Astrocyte (in vitro differentiated cells and primary cell): ENCODE data around the gene PNPLA7. TPM values are rescaled to one million over a fixed set of nuclear protein-coding genes. Genes with fewer than 3 reads are reported as not detected.
"Not testable (repeated sequence)": the region's sequence is repeated elsewhere in the genome, so short reads cannot be mapped to it uniquely, and the experiment has no call there.

Experiments used
- DNase-seq: peaks from one replicate; pipeline ENCODE4 v3.0.0-alpha.2; 2010; ENCODE audit warnings: low read depth
- FAIRE-seq: peaks from 2 replicates; lab custom pipeline; 2011; peaks lifted over from hg19 to GRCh38; lab: Jason Lieb, UNC
- H2AFZ ChIP-seq: 2 replicates; pipeline ENCODE4 v1.6.0; 2012; ENCODE audit warnings: low read depth, low read length, inconsistent platforms
- H3K27ac ChIP-seq: 2 replicates; pipeline ENCODE4 v1.5.1; 2011; ENCODE audit warnings: low read depth, low read length, inconsistent platforms
- H3K27me3 ChIP-seq: 2 replicates; pipeline ENCODE4 v1.6.0; 2011; ENCODE audit warnings: low read length, inconsistent platforms; ENCODE audit not compliant: insufficient read depth
- H3K36me3 ChIP-seq: 2 replicates; pipeline ENCODE4 v1.5.1; 2011; ENCODE audit warnings: low read length, inconsistent platforms; ENCODE audit not compliant: insufficient read depth
- H3K4me1 ChIP-seq: 2 replicates; pipeline ENCODE4 v1.5.1; 2011; ENCODE audit warnings: low read length, inconsistent platforms; ENCODE audit not compliant: insufficient read depth
- H3K4me2 ChIP-seq: 2 replicates; pipeline ENCODE4 v1.6.0; 2012; ENCODE audit warnings: low read length, inconsistent platforms
- H3K4me3 ChIP-seq: 2 replicates; pipeline ENCODE4 v1.5.1; 2011; ENCODE audit warnings: low read depth, mild to moderate bottlenecking, low read length, inconsistent platforms; ENCODE audit not compliant: insufficient read depth
- H3K79me2 ChIP-seq: 2 replicates; pipeline ENCODE4 v1.6.0; 2012; ENCODE audit warnings: mild to moderate bottlenecking, low read length, inconsistent platforms; ENCODE audit not compliant: insufficient read depth
- H3K9ac ChIP-seq: 2 replicates; pipeline ENCODE4 v1.6.0; 2012; ENCODE audit warnings: mild to moderate bottlenecking, low read length, inconsistent platforms
- H3K9me3 ChIP-seq: 2 replicates; pipeline ENCODE4 v1.5.1; 2012; ENCODE audit warnings: low read depth, mild to moderate bottlenecking, low read length, inconsistent platforms; ENCODE audit not compliant: insufficient read depth
- H4K20me1 ChIP-seq: 2 replicates; pipeline ENCODE4 v1.6.0; 2012; ENCODE audit warnings: low read length, inconsistent platforms; ENCODE audit not compliant: insufficient read depth
- H3K27ac Mint-ChIP-seq: one replicate; pipeline ENCODE4 v1.8.0; 2021; ENCODE audit warnings: mild to moderate bottlenecking, mixed read lengths; ENCODE audit not compliant: unreplicated experiment
- H3K27me3 Mint-ChIP-seq: one replicate; pipeline ENCODE4 v1.8.0; 2021; ENCODE audit warnings: low read depth, mixed read lengths; ENCODE audit not compliant: unreplicated experiment
- H3K36me3 Mint-ChIP-seq: one replicate; pipeline ENCODE4 v1.8.0; 2021; ENCODE audit warnings: low read depth, mixed read lengths; ENCODE audit not compliant: unreplicated experiment
- H3K4me1 Mint-ChIP-seq: one replicate; pipeline ENCODE4 v1.8.0; 2021; ENCODE audit warnings: low read depth, mixed read lengths; ENCODE audit not compliant: unreplicated experiment
- H3K4me3 Mint-ChIP-seq: one replicate; pipeline ENCODE4 v1.8.0; 2021; ENCODE audit warnings: mild to moderate bottlenecking, moderate library complexity, mixed read lengths; ENCODE audit not compliant: unreplicated experiment
- H3K9me3 Mint-ChIP-seq: one replicate; pipeline ENCODE4 v1.8.0; 2021; ENCODE audit warnings: mild to moderate bottlenecking, mixed read lengths; ENCODE audit not compliant: unreplicated experiment
- CTCF ChIP-seq: IDR thresholded peaks from 2 replicates; pipeline ENCODE4 v1.5.1; 2011; ENCODE audit warnings: low read depth, mild to moderate bottlenecking, inconsistent platforms, low read length, moderate library complexity; ENCODE audit not compliant: insufficient read depth
- EZH2 ChIP-seq: IDR thresholded peaks from 2 replicates; pipeline ENCODE4 v1.6.1; 2012; ENCODE audit warnings: mild to moderate bottlenecking, low read length, inconsistent platforms; ENCODE audit not compliant: insufficient read depth
- total RNA-seq: library from RNA; stranded (reverse); gene quantifications from 2 replicates; pipeline ENCODE4 v1.2.1, GENCODE V29; 2021

The PNPLA7 gene
- total RNA-seq, 1 donor from 2014 or later = 2.6 TPM

- Mint-ChIP-seq H3K27ac (peak overlapping the region; percentile 9), H3K36me3 (peaks cover 20% of the 10 kb centered on the region), H3K27me3 (no peaks in the 10 kb centered on the region), H3K9me3 (no peaks in the 10 kb centered on the region), H3K4me1 (peaks cover 10% of the 10 kb centered on the region), H3K4me3 (no peak overlapping the region)
- H3K9ac ChIP-seq = no peak overlapping the region
- no peaks in the 10 kb centered on the region for H3K27me3 ChIP-seq
- TF ChIP-seq CTCF (no peak), EZH2 (no peak)
- H3K4me2 ChIP-seq = no peak overlapping the region
- no peak overlapping the region for H2AFZ ChIP-seq
- H3K79me2 ChIP-seq = peaks cover 17% of the 10 kb centered on the region
- H3K36me3 ChIP-seq = peaks cover 19% of the 10 kb centered on the region
- H3K27ac ChIP-seq = no peak overlapping the region
- H3K4me3 ChIP-seq = no peak overlapping the region
- DNase-seq (no peak), FAIRE-seq (no peak)
- no peaks in the 10 kb centered on the region for H3K9me3 ChIP-seq
- peaks cover 12% of the 10 kb centered on the region for H3K4me1 ChIP-seq
- H4K20me1 ChIP-seq = peaks cover 44% of the 10 kb centered on the region
These were observed 5.0 kb upstream of the PNPLA7 start for GRCh38 chr9:137555179-137555578.

GRCh38 chr9:137554349-137554748 is 4.1 kb upstream of the PNPLA7 start:
- TF ChIP-seq CTCF (no peak), EZH2 (no peak)
- no peak overlapping the region for H3K4me3 Mint-ChIP-seq
- FAIRE-seq (no peak), DNase-seq (no peak)
- Histone ChIP-seq H3K27me3 (no peaks in the 10 kb centered on the region), H3K4me3 (no peak overlapping the region), H3K4me2 (no peak overlapping the region), H3K9me3 (no peaks in the 10 kb centered on the region), H3K36me3 (peaks cover 15% of the 10 kb centered on the region), H3K4me1 (peaks cover 12% of the 10 kb centered on the region), H3K9ac (no peak overlapping the region), H3K79me2 (peaks cover 17% of the 10 kb centered on the region), H4K20me1 (peaks cover 37% of the 10 kb centered on the region), H3K27ac (no peak overlapping the region), H2AFZ (no peak overlapping the region)
- H3K27me3 Mint-ChIP-seq = no peaks in the 10 kb centered on the region
- peaks cover 8% of the 10 kb centered on the region for H3K4me1 Mint-ChIP-seq
- H3K36me3 Mint-ChIP-seq = peaks cover 20% of the 10 kb centered on the region
- H3K27ac Mint-ChIP-seq = no peak overlapping the region
- no peaks in the 10 kb centered on the region for H3K9me3 Mint-ChIP-seq

- H3K4me1 Mint-ChIP-seq, H3K4me3 Mint-ChIP-seq, H3K9ac ChIP-seq, FAIRE-seq, H3K27ac Mint-ChIP-seq, DNase-seq, H3K4me3 ChIP-seq, H3K27ac ChIP-seq, H3K4me2 ChIP-seq, H3K27me3 ChIP-seq, H3K9me3 ChIP-seq, H2AFZ ChIP-seq, H3K27me3 Mint-ChIP-seq, H3K9me3 Mint-ChIP-seq: not testable (repeated sequence)
- H3K79me2 ChIP-seq = peaks cover 17% of the 10 kb centered on the region
- H3K4me1 ChIP-seq = peaks cover 12% of the 10 kb centered on the region
- peaks cover 37% of the 10 kb centered on the region for H4K20me1 ChIP-seq
- peaks cover 20% of the 10 kb centered on the region for H3K36me3 Mint-ChIP-seq
- H3K36me3 ChIP-seq = peaks cover 15% of the 10 kb centered on the region
These were observed 3.5 kb upstream of the PNPLA7 start for GRCh38 chr9:137553654-137554053.
